Neural progenitor cell (in vitro differentiated cells): ENCODE results near the gene TKT. TPM values are rescaled to one million over a fixed set of nuclear protein-coding genes. Genes with fewer than 3 reads are reported as not detected.

Source experiments
- DNase-seq: peaks from one replicate; pipeline ENCODE4 v3.0.0-alpha.2; 2016; ENCODE audit warnings: low spot score
- H2AFZ ChIP-seq: fragments of 200-600 bp; sonication (generic); replicated peaks from 2 replicates; pipeline ENCODE4 v1.6.1; 2016; ENCODE audit warnings: antibody characterized with exemption
- H3F3A ChIP-seq: fragments of 200-600 bp; sonication (generic); 2 replicates; pipeline ENCODE4 v1.6.1; 2016; ENCODE audit warnings: antibody characterized with exemption, low read depth
- H3K27ac ChIP-seq: fragments of 200-600 bp; sonication (generic); 2 replicates; pipeline ENCODE4 v1.5.1; 2016; ENCODE audit warnings: mild to moderate bottlenecking
- H3K27me3 ChIP-seq: fragments of 200-600 bp; sonication (generic); 2 replicates; pipeline ENCODE4 v1.6.1; 2016; ENCODE audit warnings: mild to moderate bottlenecking, moderate library complexity
- H3K36me3 ChIP-seq: fragments of 200-600 bp; sonication (generic); 2 replicates; pipeline ENCODE4 v1.5.1; 2016
- H3K4me1 ChIP-seq: fragments of 200-600 bp; sonication (generic); 2 replicates; pipeline ENCODE4 v1.6.1; 2016; ENCODE audit warnings: mixed run types
- H3K4me2 ChIP-seq: fragments of 200-600 bp; sonication (generic); 2 replicates; pipeline ENCODE4 v1.6.1; 2016
- H3K4me3 ChIP-seq: fragments of 200-600 bp; sonication (generic); 2 replicates; pipeline ENCODE4 v1.5.1; 2016
- H3K79me2 ChIP-seq: fragments of 200-600 bp; sonication (generic); 2 replicates; pipeline ENCODE4 v1.6.1; 2016; ENCODE audit warnings: low read depth
- H3K9ac ChIP-seq: fragments of 200-600 bp; sonication (generic); 2 replicates; pipeline ENCODE4 v1.6.1; 2016
- H3K9me3 ChIP-seq: fragments of 200-600 bp; sonication (generic); 2 replicates; pipeline ENCODE4 v1.5.1; 2016; ENCODE audit warnings: low read depth
- H4K20me1 ChIP-seq: fragments of 200-600 bp; sonication (generic); 2 replicates; pipeline ENCODE4 v1.6.1; 2016; ENCODE audit warnings: low read depth
- H3K27ac Mint-ChIP-seq: 3 replicates; pipeline ENCODE4 v1.8.0; 2021; ENCODE audit warnings: mixed read lengths
- H3K27me3 Mint-ChIP-seq: 2 replicates; pipeline ENCODE4 v1.8.0; 2022; ENCODE audit warnings: low read depth, mild to moderate bottlenecking, inconsistent platforms, moderate library complexity, mixed read lengths; ENCODE audit not compliant: insufficient read depth
- H3K36me3 Mint-ChIP-seq: 3 replicates; pipeline ENCODE4 v1.8.0; 2021; ENCODE audit warnings: mixed read lengths
- H3K4me1 Mint-ChIP-seq: 3 replicates; pipeline ENCODE4 v1.8.0; 2021; ENCODE audit warnings: mixed read lengths
- H3K4me3 Mint-ChIP-seq: 3 replicates; pipeline ENCODE4 v1.8.0; 2021; ENCODE audit warnings: mild to moderate bottlenecking, moderate library complexity, mixed read lengths
- H3K9me3 Mint-ChIP-seq: 3 replicates; pipeline ENCODE4 v1.8.0; 2020; ENCODE audit warnings: mixed read lengths
- CTCF ChIP-seq: fragments of 200-600 bp; sonication (generic); IDR thresholded peaks from 2 replicates; pipeline ENCODE4 v1.5.1; 2017; ENCODE audit warnings: antibody characterized with exemption, mild to moderate bottlenecking
- EZH2 ChIP-seq: fragments of 200-600 bp; sonication (generic); IDR thresholded peaks from 2 replicates; pipeline ENCODE4 v1.6.1; 2017; ENCODE audit warnings: antibody characterized with exemption, mild to moderate bottlenecking, moderate library complexity
- EZH2phosphoT487 ChIP-seq: fragments of 200-600 bp; sonication (generic); IDR thresholded peaks from 2 replicates; pipeline ENCODE4 v1.6.1; 2017; ENCODE audit warnings: antibody characterized with exemption
- total RNA-seq: library from RNA; depleted of rRNA; stranded (reverse); fragments of >200 nt; gene quantifications from 2 replicates; pipeline ENCODE4 v1.2.3, GENCODE V29; 2015; ENCODE audit warnings: low replicate concordance

TKT gene
- total RNA-seq, 1 donor from 2014 or later = 292 TPM

DNA sequence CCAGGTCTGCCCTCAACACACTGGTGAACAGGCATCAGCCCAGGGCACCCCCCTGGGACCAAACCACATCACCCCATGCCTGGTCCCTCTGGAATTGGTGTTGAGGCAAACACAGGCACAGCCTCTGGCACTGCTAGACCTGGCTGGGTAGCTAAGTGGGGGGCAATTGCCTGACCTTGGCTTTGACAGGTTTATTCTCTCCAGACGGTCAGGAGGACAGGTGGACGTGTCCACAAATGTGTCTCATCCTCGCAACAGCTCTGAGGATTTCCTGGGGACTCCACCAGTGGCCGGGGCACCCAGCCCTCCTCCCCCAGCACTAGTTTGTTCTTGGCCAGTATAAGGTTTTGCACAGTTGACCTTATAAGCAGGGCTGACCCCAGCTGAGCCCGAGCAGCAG is 31.3 kb downstream of the TKT start:
- peaks cover 12% of the 10 kb centered on the region for H3F3A ChIP-seq

GRCh38 chr3:53224026-53224425 is 31.8 kb downstream of the TKT start:
- Mint-ChIP-seq H3K4me1 (peaks cover 6% of the 10 kb centered on the region), H3K36me3 (peaks cover 8% of the 10 kb centered on the region), H3K4me3 (no peak overlapping the region), H3K27ac (peak overlapping the region; percentile 33), H3K27me3 (peaks cover 10% of the 10 kb centered on the region), H3K9me3 (no peaks in the 10 kb centered on the region)
- no peak overlapping the region for H2AFZ ChIP-seq
- H3K4me3 ChIP-seq = no peak overlapping the region
- no peaks in the 10 kb centered on the region for H3K9me3 ChIP-seq
- no peak overlapping the region for H3K9ac ChIP-seq
- H3K36me3 ChIP-seq = no peaks in the 10 kb centered on the region
- H3K4me2 ChIP-seq = no peak overlapping the region
- no peaks in the 10 kb centered on the region for H3K79me2 ChIP-seq
- TF ChIP-seq CTCF (no peak), EZH2 (no peak), EZH2phosphoT487 (no peak)
- no peak for DNase-seq
- no peaks in the 10 kb centered on the region for H4K20me1 ChIP-seq
- H3F3A ChIP-seq = peaks cover 13% of the 10 kb centered on the region
- no peaks in the 10 kb centered on the region for H3K27me3 ChIP-seq
- no peaks in the 10 kb centered on the region for H3K4me1 ChIP-seq
- H3K27ac ChIP-seq = no peak overlapping the region

More for the DNA sequence above, 31.3 kb downstream of the TKT start:
- H3K4me2 ChIP-seq = no peak overlapping the region
- Mint-ChIP-seq H3K36me3 (peaks cover 8% of the 10 kb centered on the region), H3K4me3 (no peak overlapping the region), H3K27ac (no peak overlapping the region), H3K4me1 (peaks cover 6% of the 10 kb centered on the region), H3K27me3 (peaks cover 13% of the 10 kb centered on the region), H3K9me3 (no peaks in the 10 kb centered on the region)
- no peak overlapping the region for H3K27ac ChIP-seq
- no peak overlapping the region for H3K9ac ChIP-seq
- H3K27me3 ChIP-seq = no peaks in the 10 kb centered on the region
- no peaks in the 10 kb centered on the region for H3K4me1 ChIP-seq
- no peak overlapping the region for H2AFZ ChIP-seq
- DNase-seq = no peak
- no peaks in the 10 kb centered on the region for H3K9me3 ChIP-seq
- no peaks in the 10 kb centered on the region for H3K79me2 ChIP-seq
- TF ChIP-seq CTCF (no peak), EZH2 (no peak), EZH2phosphoT487 (no peak)
- H3K4me3 ChIP-seq = no peak overlapping the region
- no peaks in the 10 kb centered on the region for H3K36me3 ChIP-seq
- no peaks in the 10 kb centered on the region for H4K20me1 ChIP-seq

DNA sequence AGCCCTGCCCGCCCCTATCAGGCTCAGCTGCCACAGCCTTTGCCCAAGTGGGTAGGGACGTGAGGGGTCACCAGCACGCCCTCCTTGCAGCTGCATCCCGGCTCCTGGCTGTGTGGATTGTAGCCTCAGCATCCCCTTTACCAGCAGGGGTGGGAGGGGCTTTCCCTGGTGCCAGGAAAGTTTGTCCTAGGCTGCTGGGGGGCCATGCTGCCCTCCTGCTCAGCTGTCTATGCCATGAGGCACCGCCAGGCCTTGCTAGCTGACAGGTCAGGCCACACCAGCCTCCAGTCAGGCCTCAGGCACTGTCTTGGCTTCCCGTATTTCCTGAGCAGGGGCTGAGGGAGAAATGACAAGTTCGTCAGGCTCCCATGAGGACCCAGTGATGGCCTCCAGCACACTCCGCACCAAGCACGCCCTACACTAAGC is 32.3 kb downstream of the TKT start:
- H3K36me3 Mint-ChIP-seq = peaks cover 8% of the 10 kb centered on the region
- TF ChIP-seq EZH2 (no peak), EZH2phosphoT487 (no peak), CTCF (no peak)
- DNase-seq = no peak
- H3K9me3 ChIP-seq = no peaks in the 10 kb centered on the region
- no peak overlapping the region for H3K4me3 Mint-ChIP-seq
- no peak overlapping the region for H3K9ac ChIP-seq
- H3F3A ChIP-seq = peaks cover 13% of the 10 kb centered on the region
- H3K4me1 Mint-ChIP-seq = peaks cover 6% of the 10 kb centered on the region
- no peak overlapping the region for H3K27ac ChIP-seq
- H3K4me3 ChIP-seq = no peak overlapping the region
- H3K27ac Mint-ChIP-seq = peak overlapping the region; percentile 33
- H3K27me3 ChIP-seq = peaks cover under 1% of the 10 kb centered on the region
- no peak overlapping the region for H2AFZ ChIP-seq
- no peak overlapping the region for H3K4me2 ChIP-seq
- H4K20me1 ChIP-seq = no peaks in the 10 kb centered on the region
- H3K27me3 Mint-ChIP-seq = peaks cover 10% of the 10 kb centered on the region
- H3K9me3 Mint-ChIP-seq = no peaks in the 10 kb centered on the region
- H3K79me2 ChIP-seq = no peaks in the 10 kb centered on the region
- H3K4me1 ChIP-seq = no peaks in the 10 kb centered on the region
- no peaks in the 10 kb centered on the region for H3K36me3 ChIP-seq
